Fibroblast of villous mesenchyme (primary cell): ENCODE results near the gene ZNF512B. TPM values are rescaled to one million over a fixed set of nuclear protein-coding genes. Genes with fewer than 3 reads are reported as not detected.

ENCODE experiments used
- DNase-seq: peaks from one replicate; pipeline ENCODE4 v3.0.0-alpha.2; 2010; ENCODE audit warnings: low read depth
- H3K4me3 ChIP-seq: 2 replicates; pipeline ENCODE4 v1.5.1; 2011; ENCODE audit warnings: low read depth, mild to moderate bottlenecking, low read length
- CTCF ChIP-seq: IDR thresholded peaks from 2 replicates; pipeline ENCODE4 v1.5.1; 2012; ENCODE audit warnings: low read depth, mild to moderate bottlenecking, low read length; ENCODE audit not compliant: insufficient read depth
- total RNA-seq: library from RNA; depleted of rRNA; stranded (reverse); fragments of >200 nt; gene quantifications from 2 replicates; pipeline ENCODE4 v1.2.3, GENCODE V29; 2012

The ZNF512B gene
- total RNA-seq, 1 donor = 13.8 TPM

GRCh38 chr20:63970714-63971431, 1.1 kb upstream of the ZNF512B start:
- TF ChIP-seq CTCF = no peak
- H3K4me3 ChIP-seq = no peak overlapping the region
- no peak for DNase-seq

GRCh38 chr20:63968928-63969760, 586 bp downstream of the ZNF512B start:
- H3K4me3 ChIP-seq = peak overlapping the region; percentile 68
- no peak for DNase-seq
- TF ChIP-seq CTCF = no peak

GRCh38 chr20:63968136-63968927, 1.4 kb downstream of the ZNF512B start:
- peak overlapping the region; percentile 68 for H3K4me3 ChIP-seq
- no peak for DNase-seq
- TF ChIP-seq CTCF = no peak

GRCh38 chr20:63967330-63968135, 2.2 kb downstream of the ZNF512B start:
- DNase-seq = no peak
- H3K4me3 ChIP-seq = no peak overlapping the region
- no peak for TF ChIP-seq CTCF

- no peak for TF ChIP-seq CTCF
- H3K4me3 ChIP-seq = no peak overlapping the region
- no peak for DNase-seq
Observed at GRCh38 chr20:63966944-63967322, 2.8 kb downstream of the ZNF512B start.
